HepG2 (cell line): ENCODE data around the gene CMTM8. TPM values are rescaled to one million over a fixed set of nuclear protein-coding genes. Genes with fewer than 3 reads are reported as not detected.

ENCODE experiments used
- ATAC-seq: fragments of 200-7000 bp; cut with Tn5 transposase; 3 replicates; pipeline ENCODE4 v1.9.1; 2020; ENCODE audit warnings: mild to moderate bottlenecking, moderate library complexity
- BruUV-seq: library from RNA; stranded (reverse); fragments of 400-500 nt; replicated peaks from 2 replicates; lab custom pipeline; 2021; lab: Mats Ljungman, UMichigan
- CTCF ChIA-PET: fragments of 300-600 bp; formaldehyde crosslinking; extraction: SDS; loops from one replicate; lab custom pipeline; 2021; ENCODE audit warnings: low total read pairs, inconsistent platforms, low intra/inter-chr PET ratio; lab: Yijun Ruan, JAX
- POLR2A ChIA-PET: fragments of 350-600 bp; sonication (Branson Sonifier 250); formaldehyde crosslinking; loops from one replicate; lab custom pipeline; 2020; ENCODE audit warnings: antibody characterized with exemption, inconsistent platforms; lab: Yijun Ruan, JAX
- DNase-seq: peaks from one replicate; pipeline ENCODE4 v3.0.0-alpha.2; 2015; ENCODE audit warnings: low spot score
- FAIRE-seq: peaks from 3 replicates; lab custom pipeline; 2011; peaks lifted over from hg19 to GRCh38; lab: Jason Lieb, UNC
- H2AFZ ChIP-seq: one replicate; pipeline ENCODE4 v1.6.1; 2011; ENCODE audit warnings: low read length, inconsistent platforms
- H3K27ac ChIP-seq: fragments of 300-600 bp; 3 replicates; pipeline ENCODE4 v1.8.0; 2011; ENCODE audit warnings: mixed run types, mild to moderate bottlenecking, mixed read lengths, low read length, inconsistent platforms; ENCODE audit not compliant: insufficient read depth; ENCODE audit errors: extremely low read length
- H3K27me3 ChIP-seq, 2 experiments: fragments of 200-600 bp in 1 of 2; 2 replicates in 1 of 2; 3 replicates in 1 of 2; pipeline versions ENCODE4 v1.6.0 to v1.8.0; 2011; ENCODE audit warnings: low read length in 2 of 2, mild to moderate bottlenecking in 2 of 2, moderate library complexity in 2 of 2, inconsistent platforms in 1 of 2; ENCODE audit not compliant: insufficient read depth in 2 of 2, control insufficient read depth in 1 of 2
- H3K36me3 ChIP-seq, 2 experiments: fragments of 200-600 bp in 1 of 2; replicated peaks in 1 of 2; 2 replicates in 1 of 2; 3 replicates in 1 of 2; pipeline versions ENCODE4 v1.5.1 to v1.8.0; 2011; ENCODE audit warnings: low read length in 2 of 2, inconsistent platforms in 1 of 2; ENCODE audit not compliant: insufficient read depth in 2 of 2, control insufficient read depth in 1 of 2
- H3K4me1 ChIP-seq: 2 replicates; pipeline ENCODE4 v1.5.1; 2012; ENCODE audit warnings: low read length, inconsistent platforms; ENCODE audit not compliant: insufficient read depth
- H3K4me2 ChIP-seq: 2 replicates; pipeline ENCODE4 v1.6.0; 2011; ENCODE audit warnings: low read depth, low read length, inconsistent platforms
- H3K4me3 ChIP-seq, 3 experiments: fragments of 200-600 bp in 1 of 3; sonication (generic), shearing (Covaris generic) in 1 of 3; replicated peaks in 1 of 3; 2 replicates each; pipeline ENCODE4 v1.5.1; 2011 to 2016; ENCODE audit warnings: low read length in 3 of 3, inconsistent platforms in 2 of 3, low read depth in 2 of 3, mild to moderate bottlenecking in 2 of 3, control low read depth in 1 of 3, mixed read lengths in 1 of 3; ENCODE audit not compliant: insufficient read depth in 1 of 3
- H3K79me2 ChIP-seq: one replicate; pipeline ENCODE4 v1.6.1; 2011; ENCODE audit warnings: low read length, inconsistent platforms; ENCODE audit not compliant: insufficient read depth
- H3K9ac ChIP-seq: 2 replicates; pipeline ENCODE4 v1.6.0; 2011; ENCODE audit warnings: mild to moderate bottlenecking, low read depth, low read length, inconsistent platforms; ENCODE audit not compliant: insufficient read depth
- H3K9me3 ChIP-seq: 2 replicates; pipeline ENCODE4 v1.5.1; 2012; ENCODE audit warnings: mild to moderate bottlenecking, low read length
- H4K20me1 ChIP-seq: 2 replicates; pipeline ENCODE4 v1.6.0; 2011; ENCODE audit warnings: inconsistent platforms, mild to moderate bottlenecking, low read length, moderate library complexity; ENCODE audit not compliant: insufficient read depth
- BCL6 ChIP-seq: IDR thresholded peaks from 2 replicates; pipeline ENCODE4 v1.6.1; 2016; ENCODE audit warnings: missing genetic modification reagents, missing compliant biosample characterization
- CREB1 ChIP-seq, 2 experiments: fragments of 450-650 bp in 1 of 2; IDR thresholded peaks; 2 replicates each; pipeline ENCODE4 v1.6.1; 2016 to 2017; ENCODE audit warnings: control low read depth in 1 of 2, mild to moderate bottlenecking in 1 of 2, missing compliant biosample characterization in 1 of 2, missing genetic modification characterization in 1 of 2
- DNMT3B ChIP-seq: conservative IDR thresholded peaks from 2 replicates; pipeline ENCODE4 v1.6.1; 2016; ENCODE audit warnings: missing biosample characterization, control low read depth
- EHMT2 ChIP-seq: fragments of 200-600 bp; sonication (generic); IDR thresholded peaks from 2 replicates; pipeline ENCODE4 v1.7.0; 2017; ENCODE audit warnings: antibody characterized with exemption, low read depth, low read length, borderline replicate concordance
- HNRNPH1 ChIP-seq: fragments of 200-400 bp; formaldehyde crosslinking; optimal IDR thresholded peaks from 2 replicates; pipeline ENCODE3; 2017; ENCODE audit warnings: mild to moderate bottlenecking, low read depth, low read length
- MBNL3 ChIP-seq: fragments of 250-450 bp; sonication (Bioruptor Pico); conservative IDR thresholded peaks from 2 replicates; pipeline ENCODE4 v1.8.0; 2022; ENCODE audit warnings: mild to moderate bottlenecking, inconsistent platforms
- MYPOP ChIP-seq: sonication (generic); formaldehyde crosslinking; IDR thresholded peaks from 2 replicates; pipeline ENCODE4 v1.8.1; 2023; ENCODE audit warnings: mild to moderate bottlenecking, moderate library complexity, missing genetic modification reagents
- SOX13 ChIP-seq, 3 experiments: fragments of 450-650 bp in 1 of 3; sonication (generic) in 1 of 3; formaldehyde crosslinking in 1 of 3; IDR thresholded peaks in 2 of 3; conservative IDR thresholded peaks in 1 of 3; 2 replicates each; pipeline versions ENCODE4 v1.5.0 to v1.6.1; 2016 to 2020; ENCODE audit warnings: antibody characterized with exemption in 1 of 3, mild to moderate bottlenecking in 1 of 3, missing compliant biosample characterization in 1 of 3, missing genetic modification reagents in 1 of 3, moderate library complexity in 1 of 3
- SOX5 ChIP-seq: IDR thresholded peaks from 2 replicates; pipeline ENCODE4 v1.6.1; 2016; ENCODE audit warnings: borderline replicate concordance
- ZBTB1 ChIP-seq: sonication (generic); formaldehyde crosslinking; IDR thresholded peaks from 2 replicates; pipeline ENCODE4 v1.4.0; 2020; ENCODE audit warnings: missing genetic modification reagents, borderline replicate concordance
- ZBTB8A ChIP-seq: sonication (generic); formaldehyde crosslinking; IDR thresholded peaks from 2 replicates; pipeline ENCODE4 v1.4.0; 2020; ENCODE audit warnings: mild to moderate bottlenecking, low read depth, missing genetic modification reagents, borderline replicate concordance
- ZFP36L2 ChIP-seq: sonication (generic); formaldehyde crosslinking; IDR thresholded peaks from 2 replicates; pipeline ENCODE4 v1.4.0; 2020; ENCODE audit warnings: missing genetic modification reagents
- ZKSCAN1 ChIP-seq: fragments of 150-350 bp; IDR thresholded peaks from 2 replicates; pipeline ENCODE4 v1.6.1; 2014; ENCODE audit warnings: low read length
- ZMAT5 ChIP-seq: sonication (generic); formaldehyde crosslinking; IDR thresholded peaks from 2 replicates; pipeline ENCODE4 v1.5.0; 2020; ENCODE audit warnings: mild to moderate bottlenecking, low read depth, missing genetic modification reagents, borderline replicate concordance
- ZNF709 ChIP-seq: sonication (generic); formaldehyde crosslinking; IDR thresholded peaks from 2 replicates; pipeline ENCODE4 v1.5.0; 2020; ENCODE audit warnings: mild to moderate bottlenecking, missing genetic modification reagents
- ZNF746 ChIP-seq: sonication (generic); formaldehyde crosslinking; IDR thresholded peaks from 2 replicates; pipeline ENCODE4 v1.8.0; 2022; ENCODE audit warnings: mild to moderate bottlenecking, missing genetic modification reagents
- WGBS: methylation state at CpG from one replicate; pipeline ENCODE4 v1.1.6; 2017; ENCODE audit warnings: low lambda C conversion rate; 5-methylcytosine and 5-hydroxymethylcytosine counted together
- in situ Hi-C: cut with HindIII; loops from 2 replicates; pipeline ENCODE4 v1.10.0; 2017; ENCODE audit warnings: low pct_unique_long_range_greater_than_20kb; ENCODE audit not compliant: extremely low pct_ligation_motif_present
- intact Hi-C: fragments of 100-400 bp; cut with micrococcal nuclease; formaldehyde crosslinking; loops from one replicate; pipeline ENCODE4 v1.10.0; 2022; ENCODE audit not compliant: unreplicated experiment
- polyA plus RNA-seq, 8 experiments: library from polyadenylated mRNA; depleted of rRNA in 3 of 8; stranded (reverse) in 7 of 8; unstranded in 1 of 8; fragments of >200 nt; fragmentation: Illumina TruSeq in 4 of 8; extraction: Trizol in 4 of 8; gene quantifications; 2 replicates each; pipeline versions ENCODE4 v1.2.1 to v1.2.3, GENCODE V29; 2011 to 2016; ENCODE audit warnings: low read depth in 4 of 8, missing spikeins in 1 of 8, mixed read lengths in 1 of 8; ENCODE audit not compliant: insufficient read depth in 1 of 8
- total RNA-seq, 5 experiments: library from RNA; depleted of rRNA; stranded (reverse); fragments of >200 nt; fragmentation: Illumina TruSeq; extraction: Trizol; gene quantifications; 2 replicates each; pipeline ENCODE4 v1.2.3, GENCODE V29; 2016; ENCODE audit warnings: low read depth in 1 of 5
- TF ChIP-seq, protein P1 (sequence below): IDR thresholded peaks from 2 replicates; pipeline ENCODE4 v1.6.1; 2016; ENCODE audit warnings: missing compliant biosample characterization, missing genetic modification reagents, borderline replicate concordance
- TF ChIP-seq, protein P2 (sequence below): sonication (generic); formaldehyde crosslinking; IDR thresholded peaks from 2 replicates; pipeline ENCODE4 v1.5.0; 2020; ENCODE audit warnings: missing genetic modification reagents
- TF ChIP-seq, protein P3 (sequence below): IDR thresholded peaks from 2 replicates; pipeline ENCODE4 v1.6.1; 2016; ENCODE audit warnings: low read depth

Gene CMTM8
- total and polyA plus RNA-seq, 2 of the 13 experiments (the other 11 are each of a cell fraction or from before 2014, with no cell fraction given), result 8.9 to 15.8 TPM

GRCh38 chr3:32353351-32353750 lies 114.9 kb downstream of the CMTM8 start (continued):
- TF ChIP-seq, protein P1, sequence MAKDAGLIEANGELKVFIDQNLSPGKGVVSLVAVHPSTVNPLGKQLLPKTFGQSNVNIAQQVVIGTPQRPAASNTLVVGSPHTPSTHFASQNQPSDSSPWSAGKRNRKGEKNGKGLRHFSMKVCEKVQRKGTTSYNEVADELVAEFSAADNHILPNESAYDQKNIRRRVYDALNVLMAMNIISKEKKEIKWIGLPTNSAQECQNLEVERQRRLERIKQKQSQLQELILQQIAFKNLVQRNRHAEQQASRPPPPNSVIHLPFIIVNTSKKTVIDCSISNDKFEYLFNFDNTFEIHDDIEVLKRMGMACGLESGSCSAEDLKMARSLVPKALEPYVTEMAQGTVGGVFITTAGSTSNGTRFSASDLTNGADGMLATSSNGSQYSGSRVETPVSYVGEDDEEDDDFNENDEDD, result no peak
- TF ChIP-seq MBNL3 (CRISPR knock-in tag) (no peak), ZKSCAN1 (no peak), EHMT2 (no peak)

DNA sequence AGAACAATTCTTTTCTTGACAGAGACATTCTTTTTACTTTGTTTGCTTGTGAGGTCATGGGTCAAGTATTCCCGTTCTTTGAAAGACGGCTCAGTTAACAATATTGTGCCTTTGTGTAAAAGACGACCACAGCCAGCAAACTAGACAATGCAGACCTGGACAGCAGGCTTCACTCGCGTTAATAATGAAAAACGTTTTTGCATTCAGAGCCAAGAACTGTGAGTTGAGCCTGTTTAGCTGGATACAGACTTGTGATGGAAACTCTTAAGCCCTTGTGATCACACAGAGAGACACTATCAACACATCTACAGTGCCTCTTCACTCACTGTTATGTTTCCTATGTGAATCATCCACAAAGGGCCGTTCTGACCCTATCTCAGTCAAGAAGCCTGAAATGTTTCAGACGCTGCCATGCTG lies 115.9 kb downstream of the CMTM8 start:
- in situ Hi-C loops, result no loop called here
- TF ChIP-seq ZNF709 (no peak), ZBTB8A (CRISPR knock-in tag) (no peak), CREB1 (IDR thresholded peaks at IDR 0.05) (no peak), CREB1 (CRISPR knock-in tag; IDR thresholded peaks at IDR 0.05) (no peak), HNRNPH1 (no peak), SOX5 (CRISPR knock-in tag) (peak; percentile 80), ZFP36L2 (CRISPR knock-in tag) (no peak), ZMAT5 (CRISPR knock-in tag) (no peak), BCL6 (CRISPR knock-in tag) (peak; percentile 67), ZNF746 (CRISPR knock-in tag) (no peak), SOX13 (IDR thresholded peaks at IDR 0.05) (0 out of 2 replicates have a peak, but pooled peaks have one; percentile 31), SOX13 (CRISPR knock-in tag; conservative IDR thresholded peaks at IDR 0.05 in 1 of 2, IDR thresholded peaks at IDR 0.05 in 1 of 2) (peak in 1 of 2 experiments; percentile 92; a peak in 2 of 4 replicates), MYPOP (CRISPR knock-in tag) (no peak), ZBTB1 (CRISPR knock-in tag) (no peak), DNMT3B (CRISPR knock-in tag) (no peak)
- TF ChIP-seq, protein P2, sequence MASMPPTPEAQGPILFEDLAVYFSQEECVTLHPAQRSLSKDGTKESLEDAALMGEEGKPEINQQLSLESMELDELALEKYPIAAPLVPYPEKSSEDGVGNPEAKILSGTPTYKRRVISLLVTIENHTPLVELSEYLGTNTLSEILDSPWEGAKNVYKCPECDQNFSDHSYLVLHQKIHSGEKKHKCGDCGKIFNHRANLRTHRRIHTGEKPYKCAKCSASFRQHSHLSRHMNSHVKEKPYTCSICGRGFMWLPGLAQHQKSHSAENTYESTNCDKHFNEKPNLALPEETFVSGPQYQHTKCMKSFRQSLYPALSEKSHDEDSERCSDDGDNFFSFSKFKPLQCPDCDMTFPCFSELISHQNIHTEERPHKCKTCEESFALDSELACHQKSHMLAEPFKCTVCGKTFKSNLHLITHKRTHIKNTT (CRISPR knock-in tag), result no peak
- TF ChIP-seq, protein P3, sequence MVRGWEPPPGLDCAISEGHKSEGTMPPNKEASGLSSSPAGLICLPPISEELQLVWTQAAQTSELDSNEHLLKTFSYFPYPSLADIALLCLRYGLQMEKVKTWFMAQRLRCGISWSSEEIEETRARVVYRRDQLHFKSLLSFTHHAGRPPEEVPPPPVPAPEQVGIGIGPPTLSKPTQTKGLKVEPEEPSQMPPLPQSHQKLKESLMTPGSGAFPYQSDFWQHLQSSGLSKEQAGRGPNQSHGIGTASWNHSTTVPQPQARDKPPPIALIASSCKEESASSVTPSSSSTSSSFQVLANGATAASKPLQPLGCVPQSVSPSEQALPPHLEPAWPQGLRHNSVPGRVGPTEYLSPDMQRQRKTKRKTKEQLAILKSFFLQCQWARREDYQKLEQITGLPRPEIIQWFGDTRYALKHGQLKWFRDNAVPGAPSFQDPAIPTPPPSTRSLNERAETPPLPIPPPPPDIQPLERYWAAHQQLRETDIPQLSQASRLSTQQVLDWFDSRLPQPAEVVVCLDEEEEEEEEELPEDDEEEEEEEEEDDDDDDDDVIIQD (CRISPR knock-in tag), result no peak

More for the DNA sequence above, 115.9 kb downstream of the CMTM8 start:
- WGBS, result 41% methylated on average over 8 of the region's 8 CpGs
- peaks cover 32% of the 10 kb centered on the region for H3K4me1 ChIP-seq
- H3K4me3 ChIP-seq, result no peak overlapping the region
- peak; percentile 54 for ATAC-seq
- H4K20me1 ChIP-seq, result no peaks in the 10 kb centered on the region
- no peak overlapping the region for H3K27ac ChIP-seq
- no TSS peak for BruUV-seq
- H2AFZ ChIP-seq, result no peak overlapping the region
- H3K27me3 ChIP-seq, result no peaks in the 10 kb centered on the region
- no peak for FAIRE-seq
- no peaks in the 10 kb centered on the region for H3K9me3 ChIP-seq
- peak overlapping the region; percentile 10; the same call in 1 of the 2 replicates for H3K4me2 ChIP-seq
- intact Hi-C loops, result no loop called here
- ChIA-PET POLR2A (no interaction called here), CTCF (no interaction called here)
- H3K9ac ChIP-seq, result no peak overlapping the region
- H3K36me3 ChIP-seq, result peaks cover 3 to 21% of the 10 kb centered on the region in 2 experiments; a peak in 4 of 5 replicates
- DNase-seq, result peak; percentile 67
- H3K79me2 ChIP-seq, result no peaks in the 10 kb centered on the region
